SU-DHL-6 (cell line): Measurements from ENCODE around the gene MYRFL.

Experiments
- EZH2phosphoT487 ChIP-seq: fragments of 200-600 bp; sonication (generic), shearing (Covaris generic); conservative IDR thresholded peaks from 2 replicates; pipeline ENCODE4 v1.6.1; 2018; ENCODE audit warnings: mild to moderate bottlenecking, antibody characterized with exemption, low read length, moderate library complexity, mixed read lengths
- TF ChIP-seq, protein P1 (sequence below): fragments of 200-600 bp; sonication (generic); IDR thresholded peaks from one replicate; pipeline ENCODE4 v1.5.1; 2017; ENCODE audit warnings: antibody characterized with exemption, mild to moderate bottlenecking, low read length, moderate library complexity; ENCODE audit not compliant: insufficient read depth, poor library complexity, severe bottlenecking

DNA sequence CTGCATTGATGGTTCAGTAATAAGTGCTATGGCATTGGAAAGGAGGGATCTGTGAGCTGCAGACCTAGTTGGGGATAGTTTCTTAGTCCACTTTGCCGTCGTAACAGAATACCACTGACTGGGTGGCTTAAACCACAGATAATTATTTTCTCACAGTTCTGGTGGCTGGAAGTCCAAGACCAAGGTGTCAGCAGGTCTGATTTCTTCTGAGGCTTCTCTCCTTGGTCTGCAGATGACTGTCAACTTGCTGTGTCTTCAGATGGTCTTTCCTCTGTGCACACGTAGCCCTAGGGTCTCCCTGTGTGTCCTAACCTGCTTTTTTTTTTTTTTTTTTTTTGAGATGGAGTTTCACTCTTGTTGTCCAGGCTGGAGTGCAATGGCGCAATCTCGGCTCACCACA lies 126.1 kb downstream of the MYRFL start:
- TF ChIP-seq, protein P1, sequence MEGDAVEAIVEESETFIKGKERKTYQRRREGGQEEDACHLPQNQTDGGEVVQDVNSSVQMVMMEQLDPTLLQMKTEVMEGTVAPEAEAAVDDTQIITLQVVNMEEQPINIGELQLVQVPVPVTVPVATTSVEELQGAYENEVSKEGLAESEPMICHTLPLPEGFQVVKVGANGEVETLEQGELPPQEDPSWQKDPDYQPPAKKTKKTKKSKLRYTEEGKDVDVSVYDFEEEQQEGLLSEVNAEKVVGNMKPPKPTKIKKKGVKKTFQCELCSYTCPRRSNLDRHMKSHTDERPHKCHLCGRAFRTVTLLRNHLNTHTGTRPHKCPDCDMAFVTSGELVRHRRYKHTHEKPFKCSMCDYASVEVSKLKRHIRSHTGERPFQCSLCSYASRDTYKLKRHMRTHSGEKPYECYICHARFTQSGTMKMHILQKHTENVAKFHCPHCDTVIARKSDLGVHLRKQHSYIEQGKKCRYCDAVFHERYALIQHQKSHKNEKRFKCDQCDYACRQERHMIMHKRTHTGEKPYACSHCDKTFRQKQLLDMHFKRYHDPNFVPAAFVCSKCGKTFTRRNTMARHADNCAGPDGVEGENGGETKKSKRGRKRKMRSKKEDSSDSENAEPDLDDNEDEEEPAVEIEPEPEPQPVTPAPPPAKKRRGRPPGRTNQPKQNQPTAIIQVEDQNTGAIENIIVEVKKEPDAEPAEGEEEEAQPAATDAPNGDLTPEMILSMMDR: no peak
- TF ChIP-seq EZH2phosphoT487: no peak
